Smooth muscle cell of the brain vasculature (primary cell): ENCODE data around the gene MSI1.

ENCODE experiments used
- DNase-seq: peaks from one replicate; pipeline ENCODE4 v3.0.0-alpha.2; 2012; ENCODE audit warnings: low read depth, low spot score

The MSI1 gene

DNA sequence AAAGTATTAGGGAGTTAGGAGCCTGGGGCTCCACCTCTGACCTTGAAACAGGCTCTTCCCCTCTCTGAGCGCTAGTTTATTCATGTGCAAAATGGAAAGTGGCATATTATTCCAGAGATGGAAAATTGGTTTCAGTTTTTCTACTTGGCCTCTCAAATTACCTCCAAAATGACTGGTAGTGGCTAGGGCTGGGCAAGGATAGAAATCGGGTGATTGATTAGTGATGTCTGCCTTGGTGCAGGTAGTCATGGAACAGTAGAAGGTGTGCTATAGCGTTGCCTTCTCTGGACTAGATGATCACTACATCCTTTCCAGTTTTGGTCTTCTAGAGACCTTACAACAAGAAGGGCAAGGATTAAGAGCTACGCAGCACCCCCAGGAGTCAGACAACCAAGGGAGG is 8.6 kb upstream of the MSI1 start:
- no peak for DNase-seq

DNA sequence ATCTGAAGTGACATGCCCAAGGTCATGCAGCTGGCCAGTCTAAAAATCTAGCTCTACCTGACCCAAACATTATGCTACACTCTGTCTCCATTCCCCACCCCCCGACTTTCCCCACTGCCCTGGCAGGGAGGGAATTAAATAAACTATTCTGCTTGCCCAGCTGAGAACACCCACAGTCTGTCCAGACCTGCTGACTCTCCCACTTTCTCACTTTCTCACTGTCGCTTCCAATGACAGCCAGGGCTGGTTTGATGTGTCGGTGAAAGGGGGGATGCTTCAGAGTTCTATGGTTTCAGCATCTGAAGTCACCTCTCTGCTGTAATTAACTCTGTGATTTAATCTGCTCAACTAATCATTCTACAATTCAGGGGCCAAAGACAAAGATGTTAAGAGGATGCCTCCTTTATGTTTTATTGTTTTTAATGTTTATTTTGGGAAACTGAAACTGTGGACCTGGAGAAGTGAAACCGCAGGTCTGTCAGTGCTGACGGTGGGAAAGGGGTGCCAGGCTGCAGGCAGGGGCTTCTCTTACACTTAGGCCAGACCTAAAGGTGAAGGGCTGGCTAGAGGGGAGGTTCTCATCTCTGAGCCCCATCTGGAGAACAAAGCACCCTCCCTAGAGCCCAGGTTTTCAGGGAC is 8.1 kb upstream of the MSI1 start:
- no peak for DNase-seq

DNA sequence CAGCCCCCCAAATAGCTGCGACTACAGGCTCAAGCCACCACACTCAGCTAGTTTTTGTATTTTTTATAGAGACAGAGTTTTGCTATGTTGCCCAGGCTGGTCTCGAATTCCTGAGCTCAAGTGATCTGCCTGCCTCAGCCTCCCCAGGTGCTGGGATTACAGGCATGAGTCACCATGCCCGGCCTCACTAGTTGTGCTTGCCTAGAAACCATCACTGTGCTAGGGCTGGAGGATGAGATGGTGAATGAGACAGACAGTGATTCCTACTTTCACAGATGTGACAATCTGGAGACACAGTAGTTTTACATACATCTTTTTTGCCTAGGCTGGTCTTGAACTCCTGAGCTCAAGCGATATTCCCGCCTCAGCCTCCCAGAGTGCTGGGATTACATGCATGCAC is 7.5 kb upstream of the MSI1 start:
- no peak for DNase-seq

DNA sequence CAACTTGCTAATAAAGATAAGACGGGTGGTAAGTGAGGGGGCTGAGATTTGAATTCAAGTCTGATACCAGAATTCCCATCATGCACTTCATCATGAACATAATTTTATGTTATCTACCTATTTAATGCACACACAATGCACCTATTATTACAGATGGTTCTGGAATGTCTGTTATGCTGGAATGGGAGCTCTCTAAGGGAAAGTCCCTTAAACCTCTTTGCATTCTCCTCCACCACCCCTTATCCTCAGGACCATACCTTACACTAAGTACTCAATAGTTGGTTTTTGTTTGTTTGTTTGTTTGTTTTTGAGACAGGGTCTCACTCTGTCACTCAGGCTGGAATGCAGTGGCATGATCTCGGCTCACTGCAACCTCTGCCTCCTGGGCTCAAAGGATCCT is 7.0 kb upstream of the MSI1 start:
- DNase-seq, result no peak

DNA sequence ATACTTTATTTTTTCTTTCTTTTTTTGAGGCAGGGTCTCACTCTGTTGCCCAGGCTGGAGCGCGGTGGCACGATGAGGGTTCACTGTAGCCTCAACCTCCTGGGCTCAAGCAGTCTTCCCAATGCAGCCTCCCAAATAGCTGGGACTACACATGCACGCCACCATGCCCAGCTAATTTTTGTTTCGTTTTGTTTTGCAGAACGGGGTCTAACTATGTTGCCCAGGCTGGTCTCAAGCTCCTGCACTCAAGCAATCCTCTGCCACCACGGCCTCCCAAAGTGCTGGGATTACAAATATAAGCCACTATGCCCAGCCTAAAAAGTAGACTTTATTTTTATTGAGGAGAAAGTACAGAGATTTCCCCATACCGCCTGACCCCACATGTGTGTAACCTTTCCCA is 4.7 kb upstream of the MSI1 start:
- no peak for DNase-seq

DNA sequence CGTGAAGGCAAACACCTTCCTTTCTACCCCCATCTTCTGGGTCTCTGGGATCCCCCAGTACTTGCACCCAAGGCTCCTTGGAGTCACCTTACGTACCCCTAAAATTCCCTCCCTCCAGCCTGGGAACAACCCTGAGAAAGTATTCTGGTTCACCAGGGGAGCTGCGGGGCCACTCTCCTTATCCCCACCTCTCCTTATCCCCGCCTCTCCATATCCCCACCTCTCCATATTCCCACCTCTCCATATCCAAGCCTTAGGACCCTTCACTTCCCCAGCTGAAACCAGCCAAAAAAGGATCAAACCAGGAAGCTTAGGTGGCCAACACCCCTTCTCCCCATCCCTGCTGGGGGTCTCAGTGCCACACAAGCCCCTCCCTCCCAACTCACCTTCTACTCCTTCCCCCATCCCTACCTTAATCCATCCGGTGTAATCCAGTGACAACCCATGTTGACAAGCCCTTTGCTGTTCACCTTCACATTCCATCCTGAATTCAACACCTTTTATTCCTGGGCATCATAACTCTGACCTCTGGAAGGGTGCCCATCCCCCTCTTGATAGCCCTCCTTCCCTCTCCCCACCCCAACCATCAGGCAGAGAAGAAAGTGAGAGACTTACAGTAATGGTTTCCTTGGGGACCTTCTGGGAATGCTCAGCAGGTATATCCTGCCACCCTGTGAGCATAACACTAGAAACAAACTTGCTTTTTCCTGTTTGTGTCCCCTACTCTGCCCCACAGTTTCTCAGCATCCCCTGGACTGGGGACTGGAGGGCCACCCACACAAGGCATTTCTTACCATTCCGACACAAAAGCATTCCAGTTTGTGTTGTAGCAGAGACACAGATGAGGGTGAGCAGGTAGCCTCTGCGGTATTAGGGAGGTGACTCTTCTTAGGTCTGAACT is 1.6 kb upstream of the MSI1 start:
- no peak for DNase-seq

DNA sequence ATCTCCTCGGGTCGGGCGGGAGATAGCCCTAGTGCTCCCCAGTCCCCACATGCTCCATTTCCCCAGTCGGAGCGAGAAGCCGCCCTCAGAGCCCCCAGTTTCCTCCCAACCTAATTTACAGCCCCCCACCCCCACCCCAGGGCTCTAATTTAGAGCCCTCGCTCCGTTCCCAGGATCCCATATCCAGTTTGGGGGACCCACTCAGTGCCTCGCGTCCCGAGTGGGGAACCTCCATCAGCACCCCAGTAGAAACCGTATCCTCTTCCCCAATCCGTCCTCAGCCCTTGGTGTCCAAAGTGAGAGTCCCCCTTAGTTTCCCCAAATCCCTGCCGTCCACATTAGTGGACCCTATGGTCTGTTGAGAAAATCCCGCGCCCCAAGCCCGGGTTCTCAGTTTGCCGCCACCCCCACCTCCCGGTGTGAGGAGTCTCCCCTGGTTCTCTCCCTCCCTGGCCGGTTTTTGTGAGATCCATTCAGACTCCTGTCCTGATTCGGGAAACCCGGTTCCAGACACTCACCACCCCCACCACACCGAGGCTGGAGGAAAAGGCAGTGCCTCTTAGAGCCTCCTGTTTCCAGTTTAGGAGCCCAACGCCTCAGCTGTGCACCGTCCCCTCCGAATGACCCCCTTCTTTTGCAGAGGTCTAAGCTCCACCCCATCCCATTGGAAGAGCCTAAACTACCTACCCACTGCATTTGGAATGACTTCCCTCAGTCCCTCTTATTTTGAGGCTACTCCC is 809 bp upstream of the MSI1 start:
- no peak for DNase-seq

DNA sequence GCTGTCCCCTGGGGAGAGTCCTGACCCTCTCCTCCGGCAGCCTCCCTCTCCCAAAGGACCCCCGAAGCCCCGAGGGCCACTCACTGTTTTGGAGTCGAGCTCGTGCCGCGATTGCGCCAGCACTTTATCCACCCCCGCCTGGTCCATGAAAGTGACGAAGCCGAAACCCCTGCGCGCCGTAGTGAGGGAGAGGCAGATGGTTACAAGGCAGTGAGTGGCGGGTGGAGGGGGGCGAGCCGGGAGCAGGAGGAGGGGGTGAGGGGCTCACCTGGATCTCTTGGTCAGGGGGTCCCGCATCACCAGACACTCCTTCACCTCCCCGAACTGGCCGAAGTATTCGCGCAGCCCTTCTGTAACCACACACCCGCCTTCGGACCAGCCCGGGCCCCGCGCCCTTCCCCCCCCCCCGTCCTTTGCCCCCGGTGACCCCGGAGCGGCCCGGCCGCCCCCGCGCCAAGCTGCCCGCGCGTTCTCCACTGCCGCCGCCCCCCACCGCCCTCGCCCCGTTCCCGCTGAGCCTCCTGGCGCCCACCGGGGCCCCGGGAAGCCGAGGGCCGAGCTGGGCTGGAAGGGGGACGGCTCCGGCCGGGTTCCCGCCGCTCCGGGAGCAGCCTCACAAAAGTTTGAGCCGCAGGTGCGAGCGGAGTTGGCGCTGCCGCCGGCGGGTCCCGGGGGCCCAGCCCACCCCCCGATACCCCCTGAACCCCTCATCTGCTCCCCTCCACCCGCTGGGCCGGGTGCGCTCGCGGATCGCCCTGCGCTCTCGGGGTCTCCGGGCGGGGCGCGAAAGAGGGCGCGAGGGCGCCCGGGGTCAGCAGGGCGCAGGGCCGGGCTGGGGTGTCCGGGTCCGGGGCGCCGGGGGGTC is 808 bp downstream of the MSI1 start:
- DNase-seq, result no peak

DNA sequence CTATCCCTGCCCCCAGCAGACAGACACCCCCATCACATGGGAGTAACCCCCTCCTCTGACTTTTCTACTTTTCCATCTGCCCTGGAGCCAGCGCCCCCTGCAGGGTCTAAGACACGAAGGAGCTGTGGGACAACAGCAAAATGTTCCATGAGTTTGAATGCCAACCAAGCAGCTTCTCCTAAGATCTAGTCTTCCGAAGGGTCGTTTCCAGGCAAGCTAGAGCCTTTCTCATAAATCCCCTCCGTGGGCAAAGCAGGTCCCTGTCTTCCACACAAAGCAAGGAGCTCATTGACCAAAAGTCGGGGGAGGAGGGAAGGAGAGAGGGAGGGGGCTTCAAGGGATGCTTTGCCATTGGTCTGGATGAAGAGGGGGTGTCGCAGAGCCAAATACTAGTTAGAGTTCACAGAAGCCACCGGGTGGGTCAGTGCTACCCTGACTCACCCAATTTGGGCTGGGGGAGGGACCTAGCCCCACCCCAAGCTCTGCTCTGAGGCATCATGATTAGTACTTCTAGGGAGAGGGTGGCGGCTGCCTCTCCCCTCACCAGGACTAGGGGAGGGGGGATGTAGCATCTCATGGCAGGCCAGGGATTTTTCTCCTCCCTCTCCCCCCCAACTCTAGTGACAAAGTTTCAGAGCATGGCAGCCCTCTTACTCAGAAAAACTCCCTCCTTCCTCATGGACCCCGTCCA is 1.6 kb downstream of the MSI1 start:
- no peak for DNase-seq

DNA sequence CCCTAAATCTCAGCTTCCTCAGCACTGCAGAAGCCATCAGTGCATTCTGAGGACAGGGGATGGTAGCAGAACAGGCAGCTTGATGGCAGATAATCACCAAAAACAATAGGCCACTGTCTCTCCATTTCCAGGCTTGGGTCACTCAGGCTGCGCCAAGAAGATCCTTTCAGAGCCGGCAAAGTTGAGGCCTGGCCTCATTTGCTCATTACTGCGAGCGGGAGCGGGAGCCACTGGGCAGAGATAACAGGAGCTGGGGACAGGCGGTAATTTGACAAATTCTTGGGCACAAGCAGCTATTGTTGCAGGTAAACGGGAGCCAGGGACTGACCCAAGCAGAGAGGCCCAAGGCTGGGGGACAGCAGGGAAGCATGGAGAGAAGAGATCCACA is 2.1 kb downstream of the MSI1 start:
- no peak for DNase-seq

DNA sequence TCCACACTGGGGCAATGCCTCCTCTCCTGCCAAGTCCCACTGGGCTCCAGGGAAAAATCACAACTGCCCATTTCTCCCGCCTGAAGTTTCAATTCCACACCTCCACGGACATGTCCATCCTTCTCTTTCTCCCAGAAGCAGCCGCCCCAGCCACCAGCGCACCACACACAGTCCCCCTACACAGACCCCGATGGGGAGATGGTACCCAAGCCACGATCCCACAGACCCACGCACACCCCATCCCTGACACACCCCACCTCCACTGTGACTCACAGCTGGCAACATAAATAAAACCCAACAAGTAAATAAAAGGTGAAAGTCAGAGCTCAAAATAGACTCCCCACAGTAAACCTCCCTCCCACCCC is 2.6 kb downstream of the MSI1 start:
- no peak for DNase-seq

DNA sequence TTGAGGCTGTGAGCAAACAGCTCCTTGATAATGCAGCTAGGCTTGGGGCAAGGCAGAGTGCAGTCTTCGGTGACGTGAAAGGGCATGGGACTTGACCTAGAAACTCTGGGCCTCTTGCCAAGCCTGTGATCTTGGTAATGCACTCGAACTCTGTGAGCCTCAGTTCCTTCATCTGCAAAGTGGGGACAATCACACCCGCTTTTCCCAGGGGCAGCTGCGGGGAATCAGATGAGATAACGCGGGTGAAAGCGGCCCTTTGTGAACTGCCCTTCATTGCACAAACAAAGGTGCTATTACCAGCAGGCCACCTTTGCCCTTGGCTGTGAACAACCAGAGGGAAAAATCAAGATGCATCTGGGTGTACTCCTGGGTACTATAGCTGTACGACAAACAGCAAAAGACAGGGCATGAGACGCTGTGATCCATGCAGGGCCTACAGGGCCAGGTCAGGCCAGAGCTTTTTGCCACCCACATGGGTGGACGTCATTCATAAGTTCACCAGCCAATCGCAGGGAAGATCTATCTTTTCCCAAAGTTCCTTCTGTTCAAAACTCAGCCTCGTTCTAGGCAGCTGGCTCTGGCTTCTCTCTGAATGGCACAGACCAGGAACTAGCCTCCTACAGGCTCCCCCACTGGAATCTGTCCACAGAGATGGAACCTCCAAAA is 3.2 kb downstream of the MSI1 start:
- no peak for DNase-seq

DNA sequence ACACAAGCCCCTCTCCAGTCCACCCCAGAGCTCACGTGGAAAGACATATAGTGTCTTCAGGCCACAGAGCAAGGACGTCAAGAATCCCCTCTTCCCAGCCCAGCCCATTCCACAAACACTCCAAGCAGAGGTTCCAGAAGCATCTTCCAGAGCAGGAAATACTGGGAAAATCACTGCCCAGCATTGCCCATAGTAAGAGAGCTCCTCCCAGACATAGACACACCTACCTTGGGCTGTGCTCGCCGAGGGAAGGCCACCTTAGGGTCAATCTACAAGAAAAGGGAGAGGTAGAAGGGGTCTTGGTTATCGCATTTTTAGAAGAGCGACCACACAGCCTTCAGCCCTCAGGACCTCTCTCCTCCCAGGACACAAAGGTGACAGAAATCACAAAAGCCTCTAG is 4.5 kb downstream of the MSI1 start:
- DNase-seq, result no peak

DNA sequence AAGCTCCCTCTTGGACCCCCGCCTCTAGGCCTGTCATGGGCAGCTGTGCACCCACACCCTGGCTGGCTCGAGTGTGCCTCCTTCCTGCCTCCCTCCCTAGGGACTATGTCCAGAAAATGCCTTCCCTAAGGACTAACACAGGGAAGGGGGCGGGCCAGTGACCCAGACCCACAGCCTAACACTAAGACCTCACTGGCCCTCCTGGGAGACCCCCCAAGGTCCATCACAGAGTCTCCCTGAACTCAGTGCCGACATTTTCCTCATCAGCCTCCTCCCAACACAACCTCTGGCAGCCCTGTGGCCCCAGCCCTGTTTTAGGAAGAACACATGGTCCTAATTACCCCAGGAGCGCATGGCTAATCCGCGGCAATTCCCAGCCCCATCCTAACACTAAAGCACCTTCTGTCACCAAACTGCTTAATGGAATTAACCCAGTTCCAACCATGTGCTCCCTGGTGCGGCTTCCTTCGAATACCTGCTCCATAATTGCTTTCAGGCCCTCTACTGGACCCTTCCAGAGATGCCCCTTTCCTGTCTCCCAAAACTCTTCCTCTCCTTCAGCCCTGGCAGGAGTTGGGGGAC is 5.6 kb downstream of the MSI1 start:
- no peak for DNase-seq

DNA sequence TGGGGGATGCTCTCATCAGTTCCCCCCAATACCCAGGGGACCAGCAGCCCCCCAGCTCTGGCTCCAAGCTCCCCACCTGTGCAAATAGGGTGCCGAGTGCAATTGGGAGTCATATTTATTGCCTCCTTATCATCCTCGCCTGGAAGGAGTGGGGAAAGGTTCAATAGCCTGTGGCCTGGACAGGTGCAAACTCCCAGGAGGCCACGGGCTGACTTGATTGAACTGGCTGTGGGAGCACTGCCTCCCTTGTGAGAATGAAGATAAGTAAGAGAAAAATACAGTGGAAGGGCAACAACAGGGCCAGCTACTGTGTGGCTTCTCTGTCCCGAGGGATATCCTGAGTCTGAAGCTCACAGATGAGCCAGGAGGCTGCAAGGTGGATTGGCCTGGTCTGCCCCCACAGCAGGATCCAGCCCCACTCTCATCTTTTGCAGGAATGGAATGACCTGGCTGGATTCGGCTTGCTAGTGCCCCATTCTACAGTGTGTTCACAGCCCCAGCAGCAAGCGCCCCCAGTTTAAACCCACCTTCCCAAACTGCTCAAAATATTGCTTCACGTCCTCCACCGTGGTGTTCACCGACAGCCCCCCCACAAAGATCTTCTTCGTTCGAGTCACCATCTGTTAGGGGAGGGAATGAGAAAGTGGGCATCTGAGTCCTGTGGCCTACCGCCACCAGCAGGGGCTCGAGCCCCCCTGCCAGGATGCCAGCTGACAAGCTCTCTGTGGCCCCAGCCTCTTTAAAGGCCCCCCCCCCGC is 6.3 kb downstream of the MSI1 start:
- DNase-seq, result no peak

DNA sequence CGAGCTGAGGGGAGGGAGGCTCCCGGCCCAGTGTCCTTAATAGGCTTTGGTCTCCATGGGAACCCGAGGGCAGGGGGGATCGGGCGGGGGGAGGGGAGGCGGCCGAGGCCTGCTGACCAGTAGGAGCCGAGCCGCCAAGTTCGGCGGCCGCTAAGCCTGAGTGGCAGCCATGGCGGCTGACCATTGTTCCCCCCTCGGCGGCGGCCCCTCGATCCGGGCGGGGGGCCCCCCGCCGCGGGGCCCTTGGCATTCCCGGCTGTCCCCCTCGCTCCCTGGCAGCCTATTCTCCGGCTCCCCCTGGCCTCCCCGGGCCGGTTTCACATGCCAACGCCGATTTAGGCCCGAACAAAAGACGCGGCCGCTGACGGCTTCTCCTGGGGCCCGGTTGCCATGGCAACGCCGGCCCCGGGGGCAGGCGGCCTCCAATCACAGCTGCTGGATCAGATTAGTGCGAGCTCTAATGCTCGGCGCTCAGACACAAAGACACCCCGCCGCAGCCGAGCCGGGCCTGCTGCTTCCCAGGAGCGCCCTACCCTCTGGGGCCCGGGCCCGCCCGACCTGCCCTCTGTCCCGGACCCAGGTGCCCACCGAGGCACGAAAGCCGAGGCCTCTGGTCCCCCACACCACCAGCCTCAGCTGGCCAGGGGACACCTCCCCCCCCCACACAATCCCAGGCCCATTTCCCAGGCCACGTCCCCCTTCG is 7.3 kb downstream of the MSI1 start:
- peak; percentile 41 for DNase-seq

DNA sequence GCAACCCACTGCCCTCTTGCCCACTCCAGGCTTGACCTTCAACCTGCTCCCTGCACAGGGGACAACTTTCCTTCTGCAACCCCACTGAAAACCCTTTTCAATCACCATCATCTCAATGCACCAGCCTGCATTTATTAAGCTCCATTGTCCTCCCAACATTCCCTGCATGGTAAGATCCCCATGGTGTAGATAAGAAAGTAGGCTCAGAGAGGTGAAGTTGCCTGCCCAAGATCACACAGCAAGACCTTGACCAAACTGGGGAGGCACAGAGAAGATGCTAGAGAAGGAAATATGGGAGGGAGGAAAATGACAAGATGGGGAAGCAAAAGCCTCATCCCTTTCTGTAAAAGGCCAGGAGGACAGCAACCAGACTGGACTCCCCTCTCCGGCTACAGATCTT is 9.8 kb downstream of the MSI1 start:
- DNase-seq, result no peak

DNA sequence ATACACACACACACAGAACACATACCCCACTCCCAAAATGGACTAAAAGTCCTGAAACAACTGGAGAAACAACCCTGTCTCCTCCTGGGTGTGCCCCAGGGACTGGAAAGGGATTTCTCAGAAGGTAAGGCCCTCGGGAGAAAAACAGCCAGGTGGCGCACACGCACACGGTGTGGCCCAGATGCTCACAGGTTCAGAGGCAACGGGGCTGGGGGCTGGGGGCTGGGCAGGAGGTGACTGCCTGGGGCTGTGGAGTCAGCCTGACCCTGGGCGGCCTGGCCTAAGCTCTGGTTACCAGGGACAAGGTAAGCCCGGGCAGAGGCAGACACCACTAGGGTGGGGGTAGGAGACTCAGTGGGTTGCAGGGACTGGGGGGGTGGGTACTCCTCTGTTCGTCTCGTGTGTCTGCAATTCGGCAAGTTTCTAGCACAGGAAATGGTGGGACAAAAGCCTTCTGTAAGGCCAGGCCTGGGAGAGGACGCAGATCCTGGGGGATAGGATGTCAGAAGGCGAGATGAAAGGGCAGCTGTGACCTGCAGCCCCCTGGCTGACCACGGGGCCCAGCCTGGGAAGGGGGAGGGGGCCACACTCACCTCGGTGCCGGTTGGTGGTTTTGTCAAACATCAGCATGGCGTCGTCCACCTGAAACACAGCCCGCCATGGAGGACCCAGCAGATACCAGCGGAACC is 10.4 kb downstream of the MSI1 start:
- DNase-seq, result no peak
